NCI-H1436 treated with DMSO at 0.1 percent for 48 hours (cell line): ENCODE data around the gene FKBP11.
A peak's percentile ranks its signal among the peaks of the same experiment; 100 is the strongest.
"Not testable (repeated sequence)": the region's sequence is repeated elsewhere in the genome, so short reads cannot be mapped to it uniquely, and the experiment has no call there.

ENCODE experiments used
- DNase-seq: peaks from one replicate; lab custom pipeline; 2025; lab: John Stamatoyannopoulos, UW

The FKBP11 gene

DNA sequence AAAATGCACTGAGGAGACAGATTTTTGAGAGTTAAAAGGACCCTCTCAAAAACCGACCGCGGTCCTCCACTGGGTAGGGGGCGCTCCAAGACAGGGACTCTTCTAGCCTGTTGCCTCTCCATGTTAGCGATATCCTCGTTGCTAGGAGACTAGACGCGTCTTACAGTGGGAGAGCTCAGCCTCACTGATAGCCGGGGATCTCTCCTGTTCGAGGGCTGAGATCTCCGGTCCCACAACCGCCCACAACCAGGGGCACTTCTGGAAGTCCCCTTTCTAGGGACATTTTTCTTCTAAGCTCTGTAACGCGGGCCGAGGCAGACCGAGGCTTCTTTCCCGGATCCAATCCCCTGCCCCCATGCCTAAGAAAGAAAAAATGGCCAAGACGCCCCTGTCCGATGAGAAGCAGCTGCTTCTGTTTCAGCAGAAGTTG lies 21.3 kb downstream of the FKBP11 start:
- peak; percentile 17 for DNase-seq

DNA sequence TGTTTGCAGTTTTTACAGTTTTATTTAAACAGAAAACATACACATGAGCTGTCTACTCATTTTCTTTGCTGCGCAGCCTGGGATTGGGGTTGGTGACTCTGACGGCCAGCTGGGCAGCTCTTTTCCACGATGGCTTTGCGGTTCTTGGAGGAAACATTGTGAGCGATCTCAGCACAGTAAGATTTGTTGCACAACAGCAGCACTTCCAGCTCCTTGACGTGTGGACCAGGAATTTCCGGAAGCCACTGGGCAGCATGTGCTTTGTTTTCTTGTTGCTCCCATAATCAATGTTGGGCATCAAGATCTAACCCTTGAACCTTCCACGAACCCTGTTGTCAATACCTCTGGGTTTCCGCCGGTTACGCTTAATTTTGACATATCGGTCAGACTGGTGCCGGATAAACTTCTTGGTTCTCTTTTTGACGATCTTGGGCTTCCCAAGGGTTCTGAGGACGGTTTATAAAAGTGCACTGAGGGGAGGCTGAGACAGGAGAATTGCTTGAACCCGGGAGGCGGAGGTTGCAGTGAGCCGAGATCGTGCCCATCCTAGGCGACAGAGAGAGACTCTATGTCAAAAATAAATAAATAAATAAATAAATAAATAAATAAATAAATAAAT lies 21.8 kb downstream of the FKBP11 start:
- DNase-seq: no peak

DNA sequence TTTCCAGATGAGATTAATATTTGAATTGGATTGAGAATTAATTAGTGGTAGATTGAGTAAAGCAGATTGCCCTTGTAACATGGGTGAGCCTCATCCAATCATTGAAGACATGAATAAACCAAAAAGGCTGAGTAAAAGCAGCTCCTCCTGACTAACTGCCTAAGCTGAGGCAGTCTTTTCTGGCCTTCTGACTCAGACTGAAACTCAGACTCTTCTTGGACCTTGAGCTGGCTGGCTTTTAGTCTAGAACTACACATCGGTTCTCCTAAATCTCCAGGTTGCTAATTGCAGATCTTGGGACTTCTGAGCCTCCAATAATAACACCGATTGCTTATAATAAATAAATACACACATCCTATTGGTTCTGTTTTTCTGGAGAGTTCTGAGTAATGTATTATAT lies 24.0 kb downstream of the FKBP11 start:
- DNase-seq: no peak

DNA sequence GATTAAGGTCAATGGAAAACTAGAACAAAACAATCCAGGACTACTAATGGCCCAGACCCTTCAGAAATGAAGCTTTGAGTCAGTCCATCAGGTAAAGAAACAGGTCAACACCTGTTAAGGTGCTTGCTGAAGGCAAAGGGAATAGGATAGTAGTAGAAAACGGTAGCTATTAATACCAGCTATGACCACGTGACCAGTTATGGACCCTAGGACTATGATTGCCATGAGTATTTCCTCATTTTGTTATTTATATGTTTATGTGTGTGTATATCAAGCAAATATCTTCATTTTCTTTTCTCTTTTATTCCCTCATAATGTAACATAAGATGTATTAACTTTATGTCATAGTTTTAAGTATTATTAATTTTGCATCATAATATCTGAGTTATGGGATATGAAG lies 25.6 kb downstream of the FKBP11 start:
- DNase-seq: no peak

DNA sequence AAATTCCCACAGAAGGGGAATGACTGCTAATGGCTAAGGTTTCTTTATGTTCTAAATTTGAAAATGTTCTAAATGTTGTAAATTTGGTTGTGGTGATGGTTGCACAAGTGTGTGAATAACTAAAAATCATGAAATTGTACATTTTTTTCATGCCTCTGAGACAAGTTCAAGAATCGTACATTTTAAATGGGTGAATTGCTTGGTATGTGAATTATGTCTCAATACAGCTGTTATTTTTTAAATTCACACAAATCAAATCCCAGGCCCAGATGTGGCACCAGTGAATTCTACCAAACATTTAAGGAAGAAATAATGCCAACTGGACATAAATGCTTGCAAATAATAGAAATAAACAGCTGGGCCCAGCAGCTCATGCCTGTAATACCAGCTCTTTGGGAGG lies 31.0 kb downstream of the FKBP11 start:
- no peak for DNase-seq

DNA sequence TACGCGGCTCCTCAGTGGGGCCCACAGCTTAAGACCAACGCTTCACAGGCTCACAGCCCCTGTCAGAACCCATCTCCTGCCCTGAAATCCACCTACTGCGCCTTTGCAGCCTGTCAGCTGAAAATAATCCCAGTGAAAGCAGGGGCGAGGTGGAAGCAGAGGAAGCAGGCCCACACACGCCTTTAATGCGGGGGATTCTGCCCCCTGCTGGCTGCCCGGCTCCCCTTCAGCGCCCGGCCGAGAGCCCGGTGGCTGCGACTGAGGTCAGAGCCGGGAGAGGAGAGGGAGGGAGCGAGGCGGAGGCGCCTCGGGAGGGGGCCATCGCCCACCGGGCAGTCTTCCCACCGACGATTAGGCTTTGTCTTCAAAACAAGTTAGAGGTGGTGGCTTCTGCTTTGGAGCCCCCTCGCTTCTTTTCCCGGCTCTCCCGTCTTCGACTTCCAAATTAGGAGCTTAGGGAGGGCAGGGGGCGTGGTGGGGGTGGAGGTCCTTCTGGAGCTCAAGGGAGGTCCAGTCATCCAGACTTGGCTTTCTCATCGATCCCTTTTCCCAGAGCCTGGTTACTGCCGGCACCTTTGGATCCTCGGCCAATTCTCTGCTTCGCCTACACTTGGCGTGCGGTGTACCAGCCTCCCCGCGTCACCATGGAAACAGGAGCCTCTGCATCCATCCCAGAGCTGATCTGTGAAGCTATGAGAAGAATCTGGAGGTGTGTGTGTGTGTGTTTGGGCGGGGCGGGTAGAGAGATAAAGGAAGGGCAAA lies 34.5 kb downstream of the FKBP11 start:
- no peak for DNase-seq

DNA sequence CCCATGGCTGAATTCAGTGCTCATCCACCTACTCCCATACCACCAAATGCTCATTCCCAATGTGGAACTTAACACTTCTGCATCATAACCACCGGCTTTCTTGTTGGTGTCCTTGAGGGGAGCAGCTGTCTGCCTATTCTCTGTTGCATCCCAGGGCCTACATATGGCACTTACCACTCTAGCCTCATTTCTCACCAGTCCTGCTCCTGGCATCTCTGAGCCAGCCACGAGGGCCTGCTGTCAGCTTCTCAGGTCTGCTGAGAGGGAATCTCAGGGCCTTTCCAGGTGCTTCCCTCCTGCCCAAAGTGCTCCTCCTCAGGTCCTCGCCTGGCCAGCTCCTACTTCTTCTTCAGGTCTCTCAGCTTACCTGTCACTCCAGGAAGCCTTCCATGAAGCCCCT lies 35.6 kb downstream of the FKBP11 start:
- no peak for DNase-seq

DNA sequence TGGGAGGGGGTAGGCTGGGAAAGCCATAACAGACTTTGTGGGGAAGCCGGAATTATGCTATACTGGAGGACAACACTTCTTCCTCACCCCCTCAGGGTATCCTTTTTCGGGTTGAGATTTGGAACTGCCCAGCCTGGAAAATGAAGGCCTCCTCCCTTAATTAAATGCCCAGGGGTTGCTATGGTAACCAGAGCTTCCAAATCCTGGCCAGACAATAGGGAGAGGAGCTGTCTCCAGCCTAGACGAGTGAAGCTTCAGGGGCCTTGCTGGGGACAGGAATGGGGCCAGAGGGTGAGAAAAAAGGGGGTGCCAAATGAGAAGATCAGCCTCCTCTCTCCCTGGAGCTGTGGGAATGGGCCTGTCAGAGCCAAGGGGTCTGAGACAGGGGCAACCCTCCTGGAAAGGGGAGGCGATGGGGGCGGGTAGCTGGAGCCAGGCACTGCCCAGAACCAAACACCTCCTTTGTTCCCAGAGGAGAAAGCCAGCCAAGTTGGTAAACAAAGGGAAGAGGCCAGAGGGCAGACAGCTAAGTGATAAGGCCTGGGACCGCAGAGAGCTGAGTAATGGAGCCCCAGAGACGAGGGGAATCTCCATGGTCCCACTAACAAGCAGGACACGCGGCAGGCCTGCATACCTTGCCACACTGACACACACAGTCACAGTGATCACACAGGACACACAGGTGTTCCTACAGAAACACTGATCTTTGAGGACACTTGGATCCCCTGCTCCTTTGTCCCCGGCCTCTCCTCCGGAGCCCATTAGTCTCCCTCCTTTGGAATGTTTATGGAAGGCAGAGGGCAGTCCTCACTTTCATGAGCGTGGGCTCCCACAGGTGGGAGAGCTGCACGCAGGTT lies 41.8 kb downstream of the FKBP11 start:
- DNase-seq: no peak

DNA sequence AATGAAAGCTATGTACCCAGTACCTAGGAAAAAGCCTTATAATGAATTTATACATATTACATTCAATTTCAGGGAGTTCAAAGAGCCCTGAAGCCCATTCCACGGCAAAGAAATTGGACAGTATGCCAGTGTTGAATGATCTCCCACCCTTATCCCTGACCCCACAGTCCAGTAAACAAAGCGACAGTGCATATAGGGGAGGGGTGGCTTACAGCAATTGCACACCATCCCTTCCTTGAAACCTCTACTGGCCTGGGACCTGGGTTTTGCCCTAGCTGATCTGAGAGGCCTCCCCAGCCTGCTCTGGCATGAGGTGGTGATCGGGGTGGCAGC lies 42.4 kb downstream of the FKBP11 start:
- no peak for DNase-seq

DNA sequence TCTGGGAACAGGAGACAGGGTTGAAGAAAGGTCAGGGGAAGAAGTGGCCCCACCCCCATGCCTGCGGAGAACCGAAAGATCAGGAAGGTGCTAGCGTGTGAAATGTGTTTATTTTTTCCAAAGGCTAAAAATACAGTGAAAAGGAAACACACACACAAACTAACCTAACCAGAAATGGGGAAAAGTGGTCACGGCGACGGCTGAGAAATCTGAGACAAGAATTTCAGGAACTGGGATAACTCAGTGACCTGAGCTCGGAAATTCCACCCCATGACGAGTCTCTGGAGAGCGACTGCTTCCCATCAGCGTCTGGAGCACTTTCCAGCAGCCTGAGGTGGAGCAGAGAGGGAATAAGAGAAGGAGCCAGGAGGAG lies 43.0 kb downstream of the FKBP11 start:
- no peak for DNase-seq

DNA sequence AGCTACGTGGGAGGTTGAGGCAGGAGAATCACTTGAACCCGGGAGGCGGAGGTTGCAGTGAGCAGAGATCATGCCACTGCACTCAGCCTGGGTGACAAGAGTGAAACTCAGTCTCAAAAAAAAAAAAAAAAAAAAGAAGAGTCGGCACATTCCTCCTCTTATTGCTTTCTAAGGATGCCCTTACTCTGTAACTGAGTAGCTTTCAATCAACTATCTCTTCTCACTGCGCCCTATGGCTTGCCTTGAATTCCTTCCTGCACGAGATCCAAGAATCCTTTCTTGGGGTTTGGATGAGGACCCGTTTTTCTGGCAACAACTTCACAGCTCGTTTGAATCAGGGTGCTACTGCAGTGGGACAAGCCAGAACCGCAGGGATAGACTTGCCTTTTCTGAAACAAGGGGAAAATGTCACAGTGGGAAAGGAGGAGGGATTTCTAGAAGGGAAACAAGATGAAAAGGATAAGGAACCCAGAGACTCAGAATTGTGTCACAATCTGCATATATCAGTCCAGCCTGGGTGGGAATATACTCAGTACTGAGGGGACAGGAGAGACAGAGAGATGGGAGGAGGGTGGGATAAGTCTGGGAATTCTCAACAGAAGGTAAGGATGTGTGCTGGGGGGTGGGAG lies 43.5 kb downstream of the FKBP11 start:
- DNase-seq: no peak

DNA sequence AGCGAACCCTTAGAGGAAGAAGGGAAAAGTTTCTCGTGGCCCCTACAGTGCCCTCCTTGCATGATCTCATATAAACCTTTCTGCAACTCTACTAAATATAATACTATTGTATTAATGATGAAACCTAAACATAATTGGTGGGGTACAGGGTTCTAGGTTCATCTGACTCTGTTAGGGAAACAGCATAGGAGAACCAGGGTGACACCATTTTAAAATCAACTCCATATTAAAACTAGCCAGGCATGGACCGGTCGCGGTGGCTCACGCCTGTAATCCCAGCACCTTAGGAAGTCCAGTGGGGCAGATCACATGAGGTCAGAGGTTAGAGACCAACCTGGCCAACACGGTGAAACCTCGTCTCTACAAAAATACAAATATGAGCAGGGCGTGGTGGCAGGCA lies 44.6 kb downstream of the FKBP11 start:
- no peak for DNase-seq

DNA sequence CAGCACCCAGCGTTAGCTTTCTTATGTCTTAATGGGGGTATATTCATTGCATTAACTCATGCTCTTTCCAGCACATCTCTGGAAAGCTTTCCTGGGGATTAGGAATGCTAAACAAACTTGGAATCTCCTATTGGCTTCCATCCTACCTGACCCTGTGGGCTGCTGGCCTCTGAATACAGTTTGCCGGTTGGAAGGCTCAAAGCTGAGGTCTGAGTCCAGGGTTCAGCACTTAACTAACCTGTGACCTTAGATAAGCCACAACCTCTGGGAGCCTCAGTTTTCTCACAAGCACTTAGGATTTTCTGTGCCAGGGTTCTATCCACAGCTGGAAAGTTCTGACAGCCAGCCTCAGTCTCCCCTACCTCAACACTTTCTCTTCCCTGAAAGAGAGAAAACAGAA lies 46.7 kb downstream of the FKBP11 start:
- no peak for DNase-seq

DNA sequence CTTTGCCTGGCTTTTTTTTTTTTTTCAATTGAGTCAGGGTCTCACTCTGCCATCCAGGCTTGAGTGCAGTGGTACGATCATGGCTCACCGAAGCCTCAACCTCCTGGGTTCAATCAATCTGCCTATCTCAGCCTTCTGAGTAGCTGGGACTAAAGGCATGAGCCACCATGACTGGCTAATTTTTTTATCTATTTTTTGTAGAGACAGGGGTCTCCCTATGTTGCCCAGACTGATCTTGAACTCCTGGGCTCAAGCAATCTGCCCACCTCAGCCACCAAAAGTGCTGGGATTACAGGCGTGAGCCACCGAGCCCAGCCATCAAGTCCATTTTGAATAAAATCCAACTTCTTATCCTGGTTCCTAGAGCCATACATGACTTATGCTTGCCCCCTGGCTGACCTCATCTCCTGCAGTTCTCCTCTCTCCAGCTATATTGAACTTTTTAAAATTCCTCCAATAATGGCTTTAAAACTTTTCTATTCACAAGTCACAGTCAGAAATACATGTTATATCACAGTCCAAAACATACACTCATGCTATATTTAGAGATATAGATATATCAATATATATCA lies 49.3 kb downstream of the FKBP11 start:
- DNase-seq: no peak

DNA sequence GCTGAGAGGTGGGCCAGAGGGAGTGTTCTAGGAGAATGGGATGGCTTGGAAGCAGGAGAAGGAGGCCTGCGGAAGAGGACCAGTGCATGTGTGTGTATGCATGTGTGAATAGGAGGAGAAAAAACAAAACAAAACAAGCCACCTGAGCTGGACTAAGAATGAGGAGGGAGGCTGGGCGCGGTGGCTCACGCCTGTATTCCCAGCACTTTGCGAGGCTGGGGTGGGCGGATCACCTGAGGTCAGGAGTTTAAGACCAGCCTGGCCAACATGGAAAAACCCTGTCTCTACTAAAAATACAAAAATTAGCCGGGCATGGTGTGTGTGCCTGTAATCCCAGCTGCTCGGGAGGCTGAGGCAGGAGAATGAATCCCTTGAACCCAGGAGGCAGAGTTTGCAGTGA lies 51.8 kb downstream of the FKBP11 start:
- DNase-seq: not testable (repeated sequence)

DNA sequence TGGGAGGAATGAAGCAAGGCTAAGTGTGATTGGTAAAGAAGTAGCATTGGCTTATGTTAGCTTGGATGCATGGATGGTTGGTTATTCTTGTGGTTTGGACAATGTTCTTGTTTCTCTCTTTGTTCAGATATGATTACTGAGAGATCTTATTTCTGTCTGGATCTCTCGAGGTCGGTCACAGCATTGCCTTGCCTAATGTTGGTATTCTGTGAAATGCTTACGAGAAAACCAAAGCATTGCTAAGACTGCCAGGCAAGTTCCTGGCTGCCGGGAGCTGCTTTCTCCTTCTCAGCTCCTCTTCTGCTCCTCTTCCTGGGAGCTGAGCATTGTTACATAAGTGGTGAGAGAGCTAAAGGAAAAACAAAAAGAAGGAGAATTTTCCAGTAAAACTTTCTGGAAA lies 52.2 kb downstream of the FKBP11 start:
- DNase-seq: no peak
